ENCODE results near the gene MIF4GD. TPM values are rescaled to one million over a fixed set of nuclear protein-coding genes. Genes with fewer than 3 reads are reported as not detected.

Gene MIF4GD
- total and polyA plus RNA-seq, 2 experiments from 2014 or later = 10.7 to 14.4 TPM

GRCh38 chr17:75238684-75239191 lies 32.3 kb downstream of the MIF4GD start:
- no peak overlapping the region for H3K27ac ChIP-seq
- H3K4me2 ChIP-seq (ENCODE audit: unreplicated experiment) = no peak overlapping the region
- TF ChIP-seq EZH2 (IDR thresholded peaks at IDR 0.05; ENCODE audit: insufficient read depth, poor library complexity, severe bottlenecking) (no peak), EZH2phosphoT487 (IDR thresholded peaks at IDR 0.05; ENCODE audit: insufficient read depth, low read depth) (no peak)
- H3K4me3 ChIP-seq = no peak overlapping the region
- H3K79me2 ChIP-seq (ENCODE audit: insufficient read depth) = no peaks in the 10 kb centered on the region
- H3F3A ChIP-seq (ENCODE audit: insufficient read depth) = peaks cover 33% of the 10 kb centered on the region
- whole genome bisulfite sequencing, 2 experiments (ENCODE audit: low coverage in 1 of 2, low lambda C conversion rate in 2 of 2, missing lambda C conversion rate in 2 of 2) = 31 to 45% methylated on average over 13 of the region's 13 CpGs
- peak; percentile 81 for DNase-seq
- no peaks in the 10 kb centered on the region for H3K9me2 ChIP-seq (ENCODE audit: insufficient read depth)
- no peak overlapping the region for H3K9ac ChIP-seq
- no peaks in the 10 kb centered on the region for H4K20me1 ChIP-seq (ENCODE audit: insufficient read depth)
- no peaks in the 10 kb centered on the region for H3K27me3 ChIP-seq (replicated peaks; ENCODE audit: insufficient read depth)
- in situ Hi-C loops (cut with MboI) = no loop called here
- no peaks in the 10 kb centered on the region for H3K9me3 ChIP-seq (ENCODE audit: low read depth)
- H3K4me1 ChIP-seq (ENCODE audit: insufficient read depth) = 0 out of 2 replicates have a peak, but pooled peaks cover 3% of the 10 kb centered on the region
- H2AFZ ChIP-seq = no peak overlapping the region
- H3K36me3 ChIP-seq (ENCODE audit: low read depth) = peaks cover 19% of the 10 kb centered on the region; the same call in 1 of the 2 replicates

GRCh38 chr17:75238020-75238580 lies 32.9 kb downstream of the MIF4GD start:
- no peak overlapping the region for H3K9ac ChIP-seq
- 0 out of 2 replicates have a peak, but pooled peaks cover 3% of the 10 kb centered on the region for H3K4me1 ChIP-seq (ENCODE audit: insufficient read depth)
- no peaks in the 10 kb centered on the region for H3K79me2 ChIP-seq (ENCODE audit: insufficient read depth)
- H3K36me3 ChIP-seq (ENCODE audit: low read depth) = peaks cover 19% of the 10 kb centered on the region; the same call in 1 of the 2 replicates
- TF ChIP-seq EZH2 (IDR thresholded peaks at IDR 0.05; ENCODE audit: insufficient read depth, poor library complexity, severe bottlenecking) = no peak
- no peak overlapping the region for H2AFZ ChIP-seq
- H3K4me3 ChIP-seq = no peak overlapping the region
- peaks cover 33% of the 10 kb centered on the region for H3F3A ChIP-seq (ENCODE audit: insufficient read depth)
- H3K27me3 ChIP-seq (replicated peaks; ENCODE audit: insufficient read depth) = no peaks in the 10 kb centered on the region
- no peaks in the 10 kb centered on the region for H3K9me3 ChIP-seq (ENCODE audit: low read depth)
- H4K20me1 ChIP-seq (ENCODE audit: insufficient read depth) = no peaks in the 10 kb centered on the region
- DNase-seq = no peak
- WGBS, 2 experiments (ENCODE audit: low coverage in 1 of 2, low lambda C conversion rate in 2 of 2, missing lambda C conversion rate in 2 of 2) = 93 to 97% methylated on average over 9 to 11 of the region's 11 CpGs
- H3K9me2 ChIP-seq (ENCODE audit: insufficient read depth) = no peaks in the 10 kb centered on the region
- H3K4me2 ChIP-seq (ENCODE audit: unreplicated experiment) = no peak overlapping the region
- H3K27ac ChIP-seq = no peak overlapping the region
- in situ Hi-C loops (cut with MboI) = no loop called here

- Histone ChIP-seq H3K9me3 (ENCODE audit: low read depth) (no peaks in the 10 kb centered on the region), H4K20me1 (ENCODE audit: insufficient read depth) (no peaks in the 10 kb centered on the region), H3K9me2 (ENCODE audit: insufficient read depth) (no peaks in the 10 kb centered on the region), H3K4me3 (no peak overlapping the region), H3F3A (ENCODE audit: insufficient read depth) (peaks cover 33% of the 10 kb centered on the region), H3K4me2 (ENCODE audit: unreplicated experiment) (no peak overlapping the region), H3K27ac (no peak overlapping the region), H3K79me2 (ENCODE audit: insufficient read depth) (no peaks in the 10 kb centered on the region), H3K36me3 (ENCODE audit: low read depth) (peaks cover 19% of the 10 kb centered on the region; the same call in 1 of the 2 replicates), H3K27me3 (replicated peaks; ENCODE audit: insufficient read depth) (no peaks in the 10 kb centered on the region), H2AFZ (no peak overlapping the region), H3K4me1 (ENCODE audit: insufficient read depth) (0 out of 2 replicates have a peak, but pooled peaks cover 3% of the 10 kb centered on the region), H3K9ac (no peak overlapping the region)
- no peak for TF ChIP-seq EZH2phosphoT487 (IDR thresholded peaks at IDR 0.05; ENCODE audit: insufficient read depth, low read depth)
- TF ChIP-seq EZH2 (IDR thresholded peaks at IDR 0.05; ENCODE audit: insufficient read depth, poor library complexity, severe bottlenecking) = no peak
- in situ Hi-C loops (cut with MboI) = no loop called here
- 63 to 67% methylated on average over 11 to 12 of the region's 12 CpGs for WGBS, 2 experiments (ENCODE audit: low coverage in 1 of 2, low lambda C conversion rate in 2 of 2, missing lambda C conversion rate in 2 of 2)
- no peak for DNase-seq
These were observed 33.7 kb downstream of the MIF4GD start for GRCh38 chr17:75237100-75238014.

GRCh38 chr17:75232786-75233185 lies 38.2 kb downstream of the MIF4GD start:
- H3K27ac ChIP-seq = no peak overlapping the region
- H3K4me2 ChIP-seq (ENCODE audit: unreplicated experiment) = no peak overlapping the region
- H3K9me2 ChIP-seq (ENCODE audit: insufficient read depth) = no peaks in the 10 kb centered on the region
- 88 to 93% methylated on average over 13 of the region's 13 CpGs for WGBS, 2 experiments (ENCODE audit: low coverage in 1 of 2, low lambda C conversion rate in 2 of 2, missing lambda C conversion rate in 2 of 2)
- in situ Hi-C loops (cut with MboI) = no loop called here
- no peak for TF ChIP-seq EZH2 (IDR thresholded peaks at IDR 0.05; ENCODE audit: insufficient read depth, poor library complexity, severe bottlenecking)
- no peak overlapping the region for H3K4me3 ChIP-seq
- no peaks in the 10 kb centered on the region for H3K9me3 ChIP-seq (ENCODE audit: low read depth)
- no peaks in the 10 kb centered on the region for H3K79me2 ChIP-seq (ENCODE audit: insufficient read depth)
- DNase-seq = no peak
- H3K27me3 ChIP-seq (replicated peaks; ENCODE audit: insufficient read depth) = no peaks in the 10 kb centered on the region
- H3F3A ChIP-seq (ENCODE audit: insufficient read depth) = peaks cover 25% of the 10 kb centered on the region; the same call in 1 of the 2 replicates
- no peak overlapping the region for H2AFZ ChIP-seq
- no peaks in the 10 kb centered on the region for H3K4me1 ChIP-seq (ENCODE audit: insufficient read depth)
- H4K20me1 ChIP-seq (ENCODE audit: insufficient read depth) = no peaks in the 10 kb centered on the region
- H3K36me3 ChIP-seq (ENCODE audit: low read depth) = 0 out of 2 replicates have a peak, but pooled peaks cover 8% of the 10 kb centered on the region
- no peak overlapping the region for H3K9ac ChIP-seq

All from GM23248 (cell line).